NOMO-1 treated with dmso at 0.1 percent for 144 hours (cell line): ENCODE data around the gene SMAD3.

Source experiments
- DNase-seq: peaks from one replicate; lab custom pipeline; 2025; ENCODE audit not compliant: unreplicated experiment; lab: John Stamatoyannopoulos, UW

Gene SMAD3

GRCh38 chr15:67080118-67080899 lies 14.9 kb downstream of the SMAD3 start:
- DNase-seq: no peak

- DNase-seq: peak; percentile 86
These were observed 15.6 kb downstream of the SMAD3 start for GRCh38 chr15:67080900-67081431.

GRCh38 chr15:67082007-67082536 lies 16.7 kb downstream of the SMAD3 start:
- no peak for DNase-seq

GRCh38 chr15:67083135-67083762 lies 17.8 kb downstream of the SMAD3 start:
- DNase-seq: no peak

- no peak for DNase-seq
These were observed 19.2 kb downstream of the SMAD3 start for GRCh38 chr15:67084561-67084960.

GRCh38 chr15:67085237-67085817 lies 19.9 kb downstream of the SMAD3 start:
- no peak for DNase-seq

- DNase-seq: peak; percentile 81
These were observed 20.6 kb downstream of the SMAD3 start for GRCh38 chr15:67085818-67086636.

- no peak for DNase-seq
These were observed 21.2 kb downstream of the SMAD3 start for GRCh38 chr15:67086637-67086914.

GRCh38 chr15:67087507-67088172 lies 22.2 kb downstream of the SMAD3 start:
- no peak for DNase-seq

- no peak for DNase-seq
These were observed 24.1 kb downstream of the SMAD3 start for GRCh38 chr15:67089217-67090193.

- no peak for DNase-seq
These were observed 25.1 kb downstream of the SMAD3 start for GRCh38 chr15:67090297-67091070.

- peak; percentile 77 for DNase-seq
These were observed 25.9 kb downstream of the SMAD3 start for GRCh38 chr15:67091071-67091979.

- DNase-seq: no peak
These were observed 26.7 kb downstream of the SMAD3 start for GRCh38 chr15:67091980-67092677.

- peak; percentile 35 for DNase-seq
These were observed 27.5 kb downstream of the SMAD3 start for GRCh38 chr15:67092752-67093503.

GRCh38 chr15:67093504-67093862 lies 28.1 kb downstream of the SMAD3 start:
- peak; percentile 96 for DNase-seq
